K562 (cell line): ENCODE measurements around the gene PXDC1. TPM values are rescaled to one million over a fixed set of nuclear protein-coding genes. Genes with fewer than 3 reads are reported as not detected.

Source experiments
- ATAC-seq: fragments of 200-7000 bp; cut with Tn5 transposase; 3 replicates; pipeline ENCODE4 v1.9.1; 2020; ENCODE audit warnings: moderate library complexity
- BruUV-seq: library from RNA; stranded (reverse); fragments of 400-500 nt; replicated peaks from 2 replicates; lab custom pipeline; 2021; lab: Mats Ljungman, UMichigan
- CTCF ChIA-PET: fragments of 300-600 bp; formaldehyde crosslinking; extraction: SDS; loops from one replicate; lab custom pipeline; 2021; ENCODE audit warnings: low intra/inter-chr PET ratio; lab: Yijun Ruan, JAX
- POLR2A ChIA-PET: fragments of 300-600, 350-650 bp; sonication (Branson Sonifier 250); formaldehyde crosslinking; extraction: SDS; loops from one replicate; lab custom pipeline; 2021; ENCODE audit warnings: antibody characterized with exemption, inconsistent platforms; lab: Yijun Ruan, JAX
- DNase-seq, 4 experiments: peaks; one replicate each; pipeline versions ENCODE4 v3.0.0 to v3.0.0-alpha.2; 2011 to 2018; ENCODE audit warnings: low spot score in 3 of 4, mixed read lengths in 3 of 4; ENCODE audit errors: extremely low read depth in 1 of 4
- FAIRE-seq: peaks from 2 replicates; lab custom pipeline; 2011; peaks lifted over from hg19 to GRCh38; lab: Jason Lieb, UNC
- H2AFZ ChIP-seq: 2 replicates; pipeline ENCODE4 v1.6.0; 2011; ENCODE audit warnings: low read depth, low read length, control low read depth, inconsistent platforms
- H3K27ac ChIP-seq: fragments of 200-600 bp; 3 replicates; pipeline ENCODE4 v1.8.0; 2011; ENCODE audit warnings: low read depth, mild to moderate bottlenecking, control low read depth, inconsistent platforms, low read length, moderate library complexity, mixed read lengths; ENCODE audit errors: extremely low read depth
- H3K27me3 ChIP-seq, 2 experiments: fragments of 300-600 bp in 1 of 2; 2 replicates in 1 of 2; 3 replicates in 1 of 2; pipeline versions ENCODE4 v1.6.0 to v1.8.0; 2011; ENCODE audit warnings: inconsistent platforms in 2 of 2, low read length in 2 of 2, mild to moderate bottlenecking in 1 of 2, mixed read lengths in 1 of 2, moderate library complexity in 1 of 2; ENCODE audit not compliant: control insufficient read depth in 2 of 2, insufficient read depth in 2 of 2
- H3K36me3 ChIP-seq: fragments of 300-600 bp; 3 replicates; pipeline ENCODE4 v1.8.0; 2011; ENCODE audit warnings: mild to moderate bottlenecking, low read length, inconsistent platforms; ENCODE audit not compliant: control insufficient read depth, insufficient read depth
- H3K4me1 ChIP-seq, 2 experiments: fragments of 200-600 bp in 1 of 2; replicated peaks in 1 of 2; 2 replicates in 1 of 2; 3 replicates in 1 of 2; pipeline versions ENCODE4 v1.5.1 to v1.8.0; 2011; ENCODE audit warnings: inconsistent platforms in 2 of 2, low read length in 2 of 2, mild to moderate bottlenecking in 1 of 2, mixed read lengths in 1 of 2, moderate library complexity in 1 of 2; ENCODE audit not compliant: control insufficient read depth in 2 of 2, insufficient read depth in 2 of 2
- H3K4me2 ChIP-seq: 2 replicates; pipeline ENCODE4 v1.6.1; 2011; ENCODE audit warnings: low read length, control low read depth, inconsistent platforms, mixed read lengths; ENCODE audit not compliant: insufficient read depth
- H3K4me3 ChIP-seq: fragments of 200-600 bp; sonication (generic), shearing (Covaris generic); 2 replicates; pipeline ENCODE4 v1.5.1; 2016; ENCODE audit warnings: control low read depth, inconsistent platforms
- H3K79me2 ChIP-seq: fragments of 200-600 bp; 3 replicates; pipeline ENCODE4 v1.8.0; 2011; ENCODE audit warnings: low read length, inconsistent platforms; ENCODE audit not compliant: control insufficient read depth, insufficient read depth
- H3K9ac ChIP-seq, 2 experiments: 2 replicates each; pipeline versions ENCODE4 v1.6.0 to v1.6.1; 2011; ENCODE audit warnings: low read depth in 2 of 2, low read length in 2 of 2, control low read depth in 1 of 2, inconsistent platforms in 1 of 2, mild to moderate bottlenecking in 1 of 2, mixed read lengths in 1 of 2; ENCODE audit not compliant: insufficient read depth in 1 of 2
- H3K9me1 ChIP-seq: one replicate; pipeline ENCODE4 v1.6.0; 2011; ENCODE audit warnings: inconsistent platforms, mild to moderate bottlenecking, low read length, moderate library complexity; ENCODE audit not compliant: control insufficient read depth, insufficient read depth
- H3K9me3 ChIP-seq: replicated peaks from 2 replicates; pipeline ENCODE4 v1.5.1; 2011; ENCODE audit warnings: low read depth, low read length, inconsistent platforms; ENCODE audit not compliant: control insufficient read depth, insufficient read depth
- H4K20me1 ChIP-seq: replicated peaks from 2 replicates; pipeline ENCODE4 v1.6.1; 2011; ENCODE audit warnings: low read length, inconsistent platforms, mixed read lengths; ENCODE audit not compliant: control insufficient read depth, insufficient read depth
- HMBOX1 ChIP-seq: sonication (generic); IDR thresholded peaks from 2 replicates; pipeline ENCODE4 v1.6.1; 2016
- PHB ChIP-seq: fragments of 250-450 bp; sonication (Bioruptor Pico); IDR thresholded peaks from 2 replicates; pipeline ENCODE4 v1.5.0; 2021
- SRSF1 ChIP-seq: fragments of 200-400 bp; formaldehyde crosslinking; IDR thresholded peaks from 2 replicates; pipeline ENCODE4 v1.6.1; 2017; ENCODE audit warnings: mild to moderate bottlenecking, low read depth, low read length, moderate library complexity
- WGBS: fragments of 100-300 bp; shearing (Covaris generic); methylation state at CpG from one replicate; pipeline ENCODE4 v1.1.6; 2016; ENCODE audit warnings: low coverage, mixed read lengths; ENCODE audit not compliant: insufficient coverage; ENCODE audit errors: missing lambda C conversion rate; 5-methylcytosine and 5-hydroxymethylcytosine counted together
- in situ Hi-C: fragments of 300-500 bp; cut with MboI; formaldehyde crosslinking; loops from 4 replicates; pipeline ENCODE4 v1.15.0; 2018; ENCODE audit warnings: inconsistent platforms, mixed read lengths
- intact Hi-C: fragments of 100-400 bp; cut with micrococcal nuclease; formaldehyde crosslinking; loops from 2 replicates; pipeline ENCODE4 v1.14.2; 2022
- polyA plus RNA-seq, 8 experiments: library from polyadenylated mRNA; depleted of rRNA in 4 of 8; stranded (reverse) in 5 of 8; unstranded in 3 of 8; fragments of >200 nt; fragmentation: Nextera tagmentation in 2 of 8; fragmentation: Illumina TruSeq in 1 of 8; extraction: Ambion mirVana in 2 of 8; extraction: Trizol in 1 of 8; gene quantifications; 2 replicates each; pipeline versions ENCODE4 v1.2.1 to v1.2.3, GENCODE V29; 2011 to 2014; ENCODE audit warnings: inconsistent platforms in 1 of 8, missing spikeins in 1 of 8
- total RNA-seq, 7 experiments: library from RNA; depleted of rRNA in 6 of 7; stranded (reverse); fragments of >200 nt in 6 of 7; fragmentation: Illumina TruSeq in 2 of 7; extraction: Trizol in 2 of 7; gene quantifications; 2 replicates each; pipeline versions ENCODE4 v1.2.1 to v1.2.3, GENCODE V29; 2011 to 2021; ENCODE audit warnings: low replicate concordance in 1 of 7

Gene PXDC1
- total and polyA plus RNA-seq, 9 of the 15 experiments (the other 6 are each of a cell fraction or from before 2014, with no cell fraction given), result 0.09 to 0.33 (median 0.16) TPM; not detected in 5

- no peak for TF ChIP-seq PHB (CRISPR knock-in tag)
- no peak for TF ChIP-seq SRSF1
- peak; percentile 62 for TF ChIP-seq HMBOX1
- H3K27ac ChIP-seq, result no peak overlapping the region
- no peaks in the 10 kb centered on the region for H3K79me2 ChIP-seq
- 17% methylated on average over 10 of the region's 10 CpGs for WGBS
- intact Hi-C loops, result loop anchor here (5.0 kb wide), 2 partner anchors 249 to 264 kb away; no protein-coding TSS in a partner anchor
- no peak overlapping the region for H2AFZ ChIP-seq
- no peak overlapping the region for H3K9ac ChIP-seq
- H3K4me2 ChIP-seq, result no peak overlapping the region
- peaks cover 24 to 78% of the 10 kb centered on the region in 2 experiments; a peak in 4 of 5 replicates for H3K27me3 ChIP-seq
- no peak overlapping the region for H3K4me3 ChIP-seq
- DNase-seq (no peak), FAIRE-seq (no peak), ATAC-seq (no peak)
- peaks cover 3% of the 10 kb centered on the region in 2 experiments; a peak in 2 of 5 replicates for H3K4me1 ChIP-seq
- BruUV-seq, result no TSS peak
- H3K9me1 ChIP-seq, result no peaks in the 10 kb centered on the region
- H4K20me1 ChIP-seq, result no peaks in the 10 kb centered on the region; the same call in 1 of the 2 replicates
- in situ Hi-C loops, result loop anchor here (5.0 to 10.0 kb wide), 2 partner anchors 431 to 474 kb away; no protein-coding TSS in a partner anchor
- CTCF ChIA-PET, result interaction anchor here (1.1 to 3.7 kb wide), 5 partner anchors 234 to 412 kb away, joined by 3 to 22 read pairs (median 17); no protein-coding TSS in a partner anchor
- H3K9me3 ChIP-seq, result no peaks in the 10 kb centered on the region
- POLR2A ChIA-PET, result no interaction called here
- no peaks in the 10 kb centered on the region for H3K36me3 ChIP-seq
These were observed 8.0 kb downstream of the PXDC1 start for GRCh38 chr6:3743541-3743940.
